Epithelial cell of proximal tubule (primary cell): ENCODE results near the gene ACP1. TPM values are rescaled to one million over a fixed set of nuclear protein-coding genes. Genes with fewer than 3 reads are reported as not detected.

Experiments
- DNase-seq: peaks from one replicate; pipeline ENCODE4 v3.0.0-alpha.2; 2011; ENCODE audit warnings: low read depth
- H3K4me3 ChIP-seq: 2 replicates; pipeline ENCODE4 v1.5.1; 2011; ENCODE audit warnings: low read depth, mild to moderate bottlenecking, low read length
- total RNA-seq: library from RNA; depleted of rRNA; stranded (reverse); fragments of >200 nt; gene quantifications from 2 replicates; pipeline ENCODE4 v1.2.3, GENCODE V29; 2015
- TF ChIP-seq, protein P1 (sequence below): conservative IDR thresholded peaks from 2 replicates; pipeline ENCODE4 v1.5.1; 2012; ENCODE audit warnings: low read depth, mild to moderate bottlenecking, low read length

ACP1 gene
- total RNA-seq, 1 donor from 2014 or later: 111 TPM

DNA sequence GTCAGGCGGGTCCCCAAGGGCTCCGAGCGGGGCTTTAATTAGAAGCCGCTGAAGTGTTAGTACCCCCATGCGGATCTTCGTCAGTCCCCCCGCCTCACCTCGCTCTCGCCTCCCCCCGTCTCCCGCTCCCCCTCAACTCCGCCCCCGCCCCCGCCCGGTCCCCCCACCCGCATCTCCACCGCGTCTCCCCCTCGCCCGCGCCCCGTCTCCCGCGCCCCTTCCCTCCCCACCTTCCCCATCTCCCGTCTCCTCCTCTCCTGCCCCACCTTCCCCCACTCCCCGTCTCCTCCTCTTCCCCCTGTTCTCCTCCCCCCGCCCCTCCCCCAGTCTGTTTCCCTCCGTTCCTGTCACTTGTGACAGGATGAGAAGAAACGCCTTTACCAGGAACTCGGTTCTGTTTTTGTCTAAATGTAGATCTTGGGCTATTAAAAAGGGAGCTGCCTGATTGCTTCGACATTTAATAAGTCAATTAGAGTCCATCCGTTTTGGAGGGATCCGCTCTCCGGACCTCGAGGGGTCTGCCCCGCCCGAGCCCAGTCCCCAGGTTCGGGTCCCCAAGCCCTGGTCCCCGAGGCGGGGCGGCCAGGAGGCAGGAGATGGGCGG is 24.1 kb downstream of the ACP1 start:
- TF ChIP-seq, protein P1, sequence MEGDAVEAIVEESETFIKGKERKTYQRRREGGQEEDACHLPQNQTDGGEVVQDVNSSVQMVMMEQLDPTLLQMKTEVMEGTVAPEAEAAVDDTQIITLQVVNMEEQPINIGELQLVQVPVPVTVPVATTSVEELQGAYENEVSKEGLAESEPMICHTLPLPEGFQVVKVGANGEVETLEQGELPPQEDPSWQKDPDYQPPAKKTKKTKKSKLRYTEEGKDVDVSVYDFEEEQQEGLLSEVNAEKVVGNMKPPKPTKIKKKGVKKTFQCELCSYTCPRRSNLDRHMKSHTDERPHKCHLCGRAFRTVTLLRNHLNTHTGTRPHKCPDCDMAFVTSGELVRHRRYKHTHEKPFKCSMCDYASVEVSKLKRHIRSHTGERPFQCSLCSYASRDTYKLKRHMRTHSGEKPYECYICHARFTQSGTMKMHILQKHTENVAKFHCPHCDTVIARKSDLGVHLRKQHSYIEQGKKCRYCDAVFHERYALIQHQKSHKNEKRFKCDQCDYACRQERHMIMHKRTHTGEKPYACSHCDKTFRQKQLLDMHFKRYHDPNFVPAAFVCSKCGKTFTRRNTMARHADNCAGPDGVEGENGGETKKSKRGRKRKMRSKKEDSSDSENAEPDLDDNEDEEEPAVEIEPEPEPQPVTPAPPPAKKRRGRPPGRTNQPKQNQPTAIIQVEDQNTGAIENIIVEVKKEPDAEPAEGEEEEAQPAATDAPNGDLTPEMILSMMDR: no peak
- DNase-seq: no peak
- H3K4me3 ChIP-seq: peak overlapping the region; percentile 66

DNA sequence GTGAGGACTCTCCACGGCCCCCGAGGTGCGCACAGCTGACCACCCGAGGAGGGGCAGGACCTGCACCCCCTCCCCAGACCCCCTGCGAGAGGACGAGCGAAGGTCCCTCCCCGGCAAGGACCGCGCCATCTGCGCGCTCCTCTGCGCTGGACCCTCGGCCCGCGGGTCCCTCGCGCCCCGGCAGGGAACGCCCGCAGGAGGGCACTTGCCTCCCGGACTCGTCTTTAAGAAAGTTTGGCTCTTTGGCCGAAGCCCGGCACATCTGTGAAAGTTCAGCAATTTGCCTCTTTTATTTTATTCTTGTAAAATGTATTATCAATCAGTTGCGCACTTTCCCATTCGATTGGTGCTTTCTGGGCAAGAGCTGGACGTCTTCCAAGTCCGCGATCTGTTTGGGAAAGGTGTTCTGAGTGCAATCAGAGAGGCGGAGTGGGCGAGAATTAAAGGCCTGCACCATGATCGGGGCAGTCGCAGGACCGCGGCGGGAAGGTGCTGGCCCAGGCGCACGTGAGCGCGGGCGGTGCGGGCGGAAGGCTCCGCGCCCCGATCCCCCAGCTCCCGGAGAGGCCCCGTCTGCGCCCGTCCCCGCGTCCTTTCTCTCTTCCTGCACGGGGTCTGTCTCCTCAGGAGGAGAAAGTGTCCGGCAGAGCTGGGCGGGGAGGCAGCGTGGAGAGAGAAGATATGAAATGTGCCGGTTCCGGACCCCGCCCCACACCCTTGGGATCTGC is 24.8 kb downstream of the ACP1 start:
- peak overlapping the region; percentile 66 for H3K4me3 ChIP-seq
- TF ChIP-seq, protein P1: no peak
- DNase-seq: no peak

DNA sequence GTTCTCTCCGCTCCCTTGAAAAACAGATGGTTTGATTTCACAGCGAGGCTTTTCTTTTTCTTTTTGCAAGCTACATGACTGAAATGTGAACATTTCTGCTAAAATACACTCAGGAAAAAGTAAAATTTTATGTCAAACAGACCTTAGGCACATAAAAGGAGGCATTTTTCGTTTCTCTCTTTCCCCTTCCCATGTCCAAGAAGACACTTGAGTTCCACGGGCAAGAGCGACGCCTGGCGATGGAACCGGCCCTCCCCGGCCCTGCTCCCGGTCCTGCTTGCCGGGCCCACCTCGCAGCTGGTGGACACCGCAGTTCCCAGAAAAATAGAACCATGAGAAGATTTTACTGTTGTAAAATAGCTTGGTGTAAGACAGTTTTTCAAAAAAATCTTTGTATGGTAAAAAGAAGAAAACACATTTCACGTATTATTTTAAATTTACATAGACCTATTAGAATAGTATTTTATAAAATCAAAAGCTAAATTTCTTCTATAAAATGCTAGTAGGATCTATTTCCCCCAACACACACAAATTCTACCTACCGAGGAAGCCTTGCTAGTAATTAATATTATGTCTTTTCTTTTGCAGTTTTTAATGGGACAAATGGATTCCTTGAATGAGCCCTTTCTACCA is 25.5 kb downstream of the ACP1 start:
- H3K4me3 ChIP-seq: peak overlapping the region; percentile 66
- DNase-seq: peak; percentile 50
- TF ChIP-seq, protein P1: peak; percentile 95

DNA sequence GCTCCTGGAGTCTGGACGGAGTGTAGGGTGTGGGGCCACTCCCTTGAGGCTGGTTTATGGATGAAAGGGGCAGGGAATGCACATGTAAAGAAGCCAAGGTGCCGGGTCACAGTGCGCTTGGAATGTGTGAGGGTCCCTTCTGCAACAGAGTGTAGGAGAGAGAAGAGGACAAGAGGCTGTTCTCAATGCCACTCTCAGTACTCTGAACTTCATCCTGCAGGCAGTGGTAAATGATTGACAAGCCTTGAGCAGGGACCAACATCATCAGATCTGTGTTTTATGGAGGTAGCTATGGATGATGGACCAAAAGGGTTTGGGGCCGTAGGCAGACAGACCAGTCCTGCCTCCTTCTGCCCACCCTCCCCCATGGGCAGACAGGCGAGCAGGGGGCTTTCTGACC is 30.3 kb downstream of the ACP1 start:
- no peak for DNase-seq
- H3K4me3 ChIP-seq: no peak overlapping the region
- TF ChIP-seq, protein P1: no peak

DNA sequence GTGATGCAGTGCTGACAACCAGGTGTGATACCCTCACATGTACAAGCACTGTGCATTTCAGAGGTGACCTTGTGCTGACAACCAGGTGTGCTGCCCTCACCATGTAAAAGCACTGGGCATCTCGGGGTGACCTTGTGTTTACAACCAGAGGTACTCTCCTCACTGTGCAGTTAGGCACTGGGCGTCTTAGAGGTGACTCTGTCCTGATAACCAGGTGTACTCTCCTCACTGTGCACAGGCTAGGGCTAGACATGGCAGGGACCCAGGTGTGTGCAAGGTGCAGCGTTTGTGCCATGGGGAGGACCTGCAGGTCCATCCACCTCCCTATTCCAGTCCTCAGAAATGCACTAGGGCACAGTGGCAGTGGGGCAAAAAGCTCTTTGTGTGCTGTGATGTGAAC is 31.6 kb downstream of the ACP1 start:
- no peak overlapping the region for H3K4me3 ChIP-seq
- TF ChIP-seq, protein P1: no peak

DNA sequence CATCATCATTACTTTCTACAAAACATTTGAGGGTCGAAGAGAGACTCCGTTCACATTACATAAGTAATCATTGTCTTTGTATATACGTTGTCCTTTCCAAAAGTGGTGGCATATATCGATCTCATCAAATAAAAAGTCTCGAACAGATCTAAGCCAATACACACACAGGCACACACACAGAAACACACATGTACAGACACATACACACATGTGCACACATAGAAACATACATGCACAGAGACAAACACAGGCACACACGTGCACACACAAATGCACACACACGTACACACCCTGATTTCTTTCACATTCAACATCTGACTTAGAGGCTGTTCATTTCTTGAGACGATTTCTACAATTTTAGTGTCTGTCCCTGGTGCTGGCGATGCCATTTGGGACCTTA is 40.6 kb downstream of the ACP1 start:
- H3K4me3 ChIP-seq: no peak overlapping the region
- DNase-seq: no peak
- TF ChIP-seq, protein P1: no peak

More for the DNA sequence above, 31.6 kb downstream of the ACP1 start:
- DNase-seq: no peak
